ENCODE results near the gene P4HA1. TPM values are rescaled to one million over a fixed set of nuclear protein-coding genes. Genes with fewer than 3 reads are reported as not detected.
"Not testable (repeated sequence)": the region's sequence is repeated elsewhere in the genome, so short reads cannot be mapped to it uniquely, and the experiment has no call there.

P4HA1 gene
- total RNA-seq, 3 donors from 2014 or later (not counting 1 experiment from before 2014, with no cell fraction given) = 13.0 to 16.3 (median 13.9) TPM

GRCh38 chr10:73015779-73016178 lies 80.9 kb downstream of the P4HA1 start:
- intact Hi-C loops (cut with micrococcal nuclease) = no loop called here

DNA sequence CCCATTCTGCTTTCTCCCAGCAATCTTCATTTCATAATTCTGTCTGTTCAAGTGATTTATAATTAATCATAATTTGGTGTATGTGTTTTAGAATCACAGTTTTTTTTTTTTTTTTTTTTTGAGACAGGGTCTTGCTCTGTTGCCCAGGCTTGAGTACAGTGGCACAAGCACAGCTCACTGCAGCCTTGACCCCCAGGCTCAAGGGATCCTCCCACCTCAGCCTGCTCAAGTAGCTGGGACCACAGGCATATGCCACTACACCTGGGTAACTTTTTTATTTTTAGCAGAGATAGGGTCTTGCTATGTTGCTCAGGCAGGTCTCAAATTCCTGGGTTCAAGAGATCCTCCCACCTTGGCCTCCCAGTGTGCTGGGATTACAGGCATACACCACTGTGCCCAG lies 92.8 kb downstream of the P4HA1 start:
- Mint-ChIP-seq H3K36me3 (no peaks in the 10 kb centered on the region), H3K27me3 (ENCODE audit: low read depth in 2 of 2) (no peaks in the 10 kb centered on the region), H3K9me3 (no peaks in the 10 kb centered on the region), H3K4me1 (no peaks in the 10 kb centered on the region), H3K27ac (no peak overlapping the region), H3K4me3 (no peak overlapping the region)
- Histone ChIP-seq H3K36me3 (ENCODE audit: control insufficient read depth, insufficient read depth, low read length) (peaks cover 12% of the 10 kb centered on the region), H3K27ac (ENCODE audit: low read length) (no peak overlapping the region), H3K9me3 (ENCODE audit: control insufficient read depth, insufficient read depth, low read length) (no peaks in the 10 kb centered on the region), H3K4me3 (ENCODE audit: low read length) (no peak overlapping the region), H3K27me3 (ENCODE audit: control insufficient read depth, insufficient read depth, low read length) (no peaks in the 10 kb centered on the region), H3K4me1 (ENCODE audit: control insufficient read depth, insufficient read depth, low read length) (no peaks in the 10 kb centered on the region)
- intact Hi-C loops (cut with micrococcal nuclease) = no loop called here
- no peak for DNase-seq
- no peak for ATAC-seq
- no peak for TF ChIP-seq CTCF (IDR thresholded peaks at IDR 0.05)

More at GRCh38 chr10:73015779-73016178, 80.9 kb downstream of the P4HA1 start:
- no peaks in the 10 kb centered on the region for H3K4me1 ChIP-seq (ENCODE audit: control insufficient read depth, insufficient read depth, low read length)
- Mint-ChIP-seq H3K4me3 (no peak overlapping the region), H3K27me3 (ENCODE audit: low read depth in 2 of 2) (no peaks in the 10 kb centered on the region), H3K27ac (no peak overlapping the region), H3K36me3 (peaks cover 7% of the 10 kb centered on the region), H3K9me3 (peaks cover 0 to 6% of the 10 kb centered on the region in 2 donors), H3K4me1 (peaks cover 0 to 7% of the 10 kb centered on the region in 2 donors)
- no peak for TF ChIP-seq CTCF (IDR thresholded peaks at IDR 0.05)
- H3K9me3 ChIP-seq (ENCODE audit: control insufficient read depth, insufficient read depth, low read length) = no peaks in the 10 kb centered on the region
- H3K4me3 ChIP-seq (ENCODE audit: low read length) = no peak overlapping the region
- ATAC-seq = no peak
- no peak overlapping the region for H3K27ac ChIP-seq (ENCODE audit: low read length)
- 97% methylated on average over 1 of the region's 2 CpGs for WGBS (ENCODE audit: insufficient coverage)
- no peaks in the 10 kb centered on the region for H3K27me3 ChIP-seq (ENCODE audit: control insufficient read depth, insufficient read depth, low read length)
- DNase-seq = no peak
- peaks cover 39% of the 10 kb centered on the region for H3K36me3 ChIP-seq (ENCODE audit: control insufficient read depth, insufficient read depth, low read length)

DNA sequence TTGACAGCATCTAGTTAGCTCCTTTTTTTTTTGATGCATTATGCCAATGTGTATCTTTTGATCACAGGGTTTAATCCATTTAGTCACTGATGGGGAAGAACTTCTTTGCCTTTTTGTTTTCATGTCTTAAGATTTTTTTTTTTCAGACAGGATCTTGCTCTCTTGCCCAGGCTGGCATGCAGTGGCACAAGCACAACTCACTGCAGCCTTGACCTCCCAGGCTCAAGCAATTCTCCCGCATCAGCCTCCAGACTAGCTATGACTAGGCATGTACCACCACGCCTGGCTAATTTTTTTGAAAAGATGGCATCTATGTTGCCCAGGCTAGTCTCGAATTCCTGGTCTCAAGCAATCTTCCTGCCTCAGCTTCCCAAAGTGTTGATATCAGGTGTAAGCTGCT lies 95.7 kb downstream of the P4HA1 start:
- no peak for TF ChIP-seq CTCF (IDR thresholded peaks at IDR 0.05)
- no peaks in the 10 kb centered on the region for H3K36me3 Mint-ChIP-seq
- no peak for ATAC-seq
- no peak overlapping the region for H3K4me3 ChIP-seq (ENCODE audit: low read length)
- no peaks in the 10 kb centered on the region for H3K4me1 ChIP-seq (ENCODE audit: control insufficient read depth, insufficient read depth, low read length)
- H3K4me3 Mint-ChIP-seq = no peak overlapping the region
- no peaks in the 10 kb centered on the region for H3K9me3 Mint-ChIP-seq
- no peaks in the 10 kb centered on the region for H3K9me3 ChIP-seq (ENCODE audit: control insufficient read depth, insufficient read depth, low read length)
- no peaks in the 10 kb centered on the region for H3K27me3 ChIP-seq (ENCODE audit: control insufficient read depth, insufficient read depth, low read length)
- intact Hi-C loops (cut with micrococcal nuclease) = no loop called here
- H3K27ac ChIP-seq (ENCODE audit: low read length) = no peak overlapping the region
- DNase-seq = no peak
- peaks cover 8% of the 10 kb centered on the region for H3K36me3 ChIP-seq (ENCODE audit: control insufficient read depth, insufficient read depth, low read length)
- 99% methylated on average over 3 of the region's 3 CpGs for WGBS (ENCODE audit: insufficient coverage)
- no peaks in the 10 kb centered on the region for H3K27me3 Mint-ChIP-seq (ENCODE audit: low read depth in 2 of 2)
- no peaks in the 10 kb centered on the region for H3K4me1 Mint-ChIP-seq
- H3K27ac Mint-ChIP-seq = no peak overlapping the region

- Mint-ChIP-seq H3K9me3 (no peaks in the 10 kb centered on the region), H3K27me3 (ENCODE audit: low read depth in 2 of 2) (no peaks in the 10 kb centered on the region), H3K4me3 (no peak overlapping the region), H3K36me3 (no peaks in the 10 kb centered on the region), H3K27ac (no peak overlapping the region), H3K4me1 (no peaks in the 10 kb centered on the region)
- no peak for ATAC-seq
- 100% methylated on average over 1 of the region's 2 CpGs for WGBS (ENCODE audit: insufficient coverage)
- intact Hi-C loops (cut with micrococcal nuclease) = no loop called here
- Histone ChIP-seq H3K9me3 (ENCODE audit: control insufficient read depth, insufficient read depth, low read length) (no peaks in the 10 kb centered on the region), H3K4me3 (ENCODE audit: low read length) (no peak overlapping the region), H3K27ac (ENCODE audit: low read length) (no peak overlapping the region), H3K27me3 (ENCODE audit: control insufficient read depth, insufficient read depth, low read length) (no peaks in the 10 kb centered on the region), H3K36me3 (ENCODE audit: control insufficient read depth, insufficient read depth, low read length) (no peaks in the 10 kb centered on the region), H3K4me1 (ENCODE audit: control insufficient read depth, insufficient read depth, low read length) (no peaks in the 10 kb centered on the region)
- no peak for TF ChIP-seq CTCF (IDR thresholded peaks at IDR 0.05)
- no peak for DNase-seq
Observed at GRCh38 chr10:72997099-72997498, 99.6 kb downstream of the P4HA1 start.

DNA sequence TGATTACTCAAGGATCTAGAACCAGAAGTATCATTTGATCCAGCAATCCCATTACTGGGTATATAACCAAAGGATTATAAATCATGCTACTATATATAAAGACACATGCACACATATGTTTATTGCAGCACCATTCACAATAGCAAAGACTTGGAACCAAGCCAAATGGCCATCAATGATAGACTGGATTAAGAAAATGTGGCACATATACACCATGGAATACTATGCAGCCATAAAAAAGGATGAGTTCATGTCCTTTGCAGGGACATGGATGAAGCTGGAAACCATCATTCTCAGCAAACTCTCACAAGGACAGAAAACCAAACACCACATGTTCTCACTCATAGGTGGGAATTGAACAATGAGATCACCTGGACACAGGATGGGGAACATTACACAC lies 101.2 kb downstream of the P4HA1 start:
- ATAC-seq; H3K4me1 ChIP-seq (ENCODE audit: control insufficient read depth, insufficient read depth, low read length); H3K27ac Mint-ChIP-seq; H3K9me3 ChIP-seq (ENCODE audit: control insufficient read depth, insufficient read depth, low read length); H3K27ac ChIP-seq (ENCODE audit: low read length); H3K4me1 Mint-ChIP-seq; H3K36me3 Mint-ChIP-seq; intact Hi-C loops (cut with micrococcal nuclease); H3K27me3 ChIP-seq (ENCODE audit: control insufficient read depth, insufficient read depth, low read length); DNase-seq; H3K9me3 Mint-ChIP-seq; H3K36me3 ChIP-seq (ENCODE audit: control insufficient read depth, insufficient read depth, low read length); H3K27me3 Mint-ChIP-seq (ENCODE audit: low read depth in 2 of 2); H3K4me3 ChIP-seq (ENCODE audit: low read length); H3K4me3 Mint-ChIP-seq: not testable (repeated sequence)

- H3K4me3 Mint-ChIP-seq; H3K27ac ChIP-seq (ENCODE audit: low read length); H3K9me3 ChIP-seq (ENCODE audit: control insufficient read depth, insufficient read depth, low read length); H3K4me1 Mint-ChIP-seq; DNase-seq; H3K27me3 ChIP-seq (ENCODE audit: control insufficient read depth, insufficient read depth, low read length); intact Hi-C loops (cut with micrococcal nuclease); H3K36me3 ChIP-seq (ENCODE audit: control insufficient read depth, insufficient read depth, low read length); H3K27ac Mint-ChIP-seq; ATAC-seq; H3K4me1 ChIP-seq (ENCODE audit: control insufficient read depth, insufficient read depth, low read length); H3K36me3 Mint-ChIP-seq; H3K27me3 Mint-ChIP-seq (ENCODE audit: low read depth in 2 of 2); H3K4me3 ChIP-seq (ENCODE audit: low read length); H3K9me3 Mint-ChIP-seq: not testable (repeated sequence)
- 95% methylated on average over 7 of the region's 7 CpGs for WGBS (ENCODE audit: insufficient coverage)
Observed at GRCh38 chr10:72989771-72990170, 106.9 kb downstream of the P4HA1 start.
